ENCODE measurements around the gene NLRP4.
"Not testable (repeated sequence)": the region's sequence is repeated elsewhere in the genome, so short reads cannot be mapped to it uniquely, and the experiment has no call there.

NLRP4 gene

DNA sequence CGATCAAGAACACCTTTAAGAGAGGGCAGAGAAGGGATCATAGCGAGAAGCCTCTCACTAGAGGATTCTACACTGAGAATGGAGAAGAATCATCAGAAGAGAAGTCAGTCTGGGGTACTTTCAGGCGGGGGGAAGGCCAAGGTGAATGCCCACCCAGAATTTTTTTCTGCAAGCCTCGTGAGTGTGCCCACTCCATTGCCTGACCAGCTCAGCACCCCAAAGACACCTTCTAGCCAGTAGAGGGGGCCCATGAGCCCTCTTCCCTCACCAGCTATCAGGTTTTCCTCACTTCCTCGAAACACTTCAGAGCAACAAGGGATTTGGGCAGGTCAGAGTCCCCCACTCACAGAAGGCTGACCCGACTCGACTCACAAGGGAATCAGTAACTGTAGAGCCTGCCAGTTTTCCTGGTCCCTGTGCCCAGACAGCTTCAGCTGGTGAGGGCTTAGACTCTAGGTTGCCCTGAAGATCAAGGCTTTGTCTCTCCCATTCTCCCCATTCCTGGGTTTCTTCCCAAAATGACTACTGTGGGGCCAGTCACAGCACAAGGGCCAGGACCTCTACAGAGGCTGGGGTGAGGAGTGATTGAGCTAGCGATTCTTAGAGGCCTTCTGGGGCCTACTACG lies 77.4 kb downstream of the NLRP4 start:
- H3K27ac ChIP-seq (ENCODE audit: low read length), result no peak overlapping the region
- H3K4me3 ChIP-seq (ENCODE audit: low read length in 2 of 2), result no peak overlapping the region
- peaks cover 0 to 2% of the 10 kb centered on the region in 2 donors for H3K27me3 ChIP-seq (ENCODE audit: control insufficient read depth in 1 of 2, insufficient read depth in 2 of 2, low read length in 2 of 2)
- H3K4me1 ChIP-seq (ENCODE audit: control insufficient read depth, insufficient read depth, low read length), result no peaks in the 10 kb centered on the region
- H3K9me3 ChIP-seq (ENCODE audit: control insufficient read depth in 2 of 2, low read length in 2 of 2), result peaks cover 7 to 10% of the 10 kb centered on the region in 2 donors
- no peak overlapping the region for H3K9ac ChIP-seq (ENCODE audit: low read length in 2 of 2)
- H3K36me3 ChIP-seq (ENCODE audit: control insufficient read depth in 2 of 2, insufficient read depth in 2 of 2, low read length in 2 of 2), result no peaks in the 10 kb centered on the region

DNA sequence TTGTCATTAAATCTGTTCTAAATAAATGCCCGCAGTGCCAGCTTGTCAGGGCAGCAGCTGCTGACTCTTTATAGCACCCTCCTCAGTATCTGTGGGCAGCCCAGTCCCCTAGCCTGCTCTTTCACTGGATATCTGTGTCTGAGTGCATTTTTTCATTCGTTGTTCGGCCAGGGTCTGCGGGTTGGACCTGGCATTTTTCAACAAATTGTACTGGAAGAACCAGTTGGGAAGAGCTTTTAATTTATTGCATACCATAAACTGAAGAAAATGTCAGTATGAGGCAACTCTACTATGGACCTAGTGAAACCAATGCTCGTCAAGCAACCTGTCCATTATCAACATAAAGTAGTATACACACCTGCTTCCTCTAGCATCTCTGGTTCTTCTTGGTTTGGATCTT lies 87.2 kb downstream of the NLRP4 start:
- Histone ChIP-seq H3K9ac (ENCODE audit: low read length in 2 of 2) (no peak overlapping the region), H3K4me3 (ENCODE audit: low read length in 2 of 2) (no peak overlapping the region), H3K4me1 (ENCODE audit: control insufficient read depth, insufficient read depth, low read length) (no peaks in the 10 kb centered on the region), H3K27ac (ENCODE audit: low read length) (no peak overlapping the region), H3K27me3 (ENCODE audit: control insufficient read depth in 1 of 2, insufficient read depth in 2 of 2, low read length in 2 of 2) (peaks cover 0 to 5% of the 10 kb centered on the region in 2 donors), H3K9me3 (ENCODE audit: control insufficient read depth in 2 of 2, low read length in 2 of 2) (peaks cover 0 to 5% of the 10 kb centered on the region in 2 donors), H3K36me3 (ENCODE audit: control insufficient read depth in 2 of 2, insufficient read depth in 2 of 2, low read length in 2 of 2) (no peaks in the 10 kb centered on the region)

DNA sequence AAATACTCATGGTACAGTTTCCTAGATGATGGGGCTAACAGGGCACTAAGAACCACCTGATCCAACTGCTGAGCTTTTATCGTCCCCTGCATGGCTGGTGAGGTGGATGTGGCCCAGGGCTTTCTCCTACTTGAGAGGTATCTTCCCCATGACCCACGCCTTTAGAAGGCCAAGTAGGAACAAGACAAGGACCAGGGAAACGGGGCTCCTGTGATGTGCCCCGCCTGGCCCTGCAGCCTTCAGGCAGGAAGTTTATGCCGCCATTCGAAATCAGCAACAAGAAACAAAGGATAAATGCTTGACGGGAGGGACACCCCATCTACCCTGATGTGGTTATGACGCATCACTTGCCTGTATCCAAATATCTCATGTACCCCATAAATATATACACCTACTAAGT lies 91.7 kb downstream of the NLRP4 start:
- no peaks in the 10 kb centered on the region for H3K36me3 ChIP-seq (ENCODE audit: control insufficient read depth in 2 of 2, insufficient read depth in 2 of 2, low read length in 2 of 2)
- peaks cover 0 to 5% of the 10 kb centered on the region in 2 donors for H3K27me3 ChIP-seq (ENCODE audit: control insufficient read depth in 1 of 2, insufficient read depth in 2 of 2, low read length in 2 of 2)
- H3K9ac ChIP-seq (ENCODE audit: low read length in 2 of 2), result no peak overlapping the region
- no peak overlapping the region for H3K4me3 ChIP-seq (ENCODE audit: low read length in 2 of 2)
- H3K4me1 ChIP-seq (ENCODE audit: control insufficient read depth, insufficient read depth, low read length), result no peaks in the 10 kb centered on the region
- H3K9me3 ChIP-seq (ENCODE audit: control insufficient read depth in 2 of 2, low read length in 2 of 2), result no peaks in the 10 kb centered on the region
- H3K27ac ChIP-seq (ENCODE audit: low read length), result no peak overlapping the region

DNA sequence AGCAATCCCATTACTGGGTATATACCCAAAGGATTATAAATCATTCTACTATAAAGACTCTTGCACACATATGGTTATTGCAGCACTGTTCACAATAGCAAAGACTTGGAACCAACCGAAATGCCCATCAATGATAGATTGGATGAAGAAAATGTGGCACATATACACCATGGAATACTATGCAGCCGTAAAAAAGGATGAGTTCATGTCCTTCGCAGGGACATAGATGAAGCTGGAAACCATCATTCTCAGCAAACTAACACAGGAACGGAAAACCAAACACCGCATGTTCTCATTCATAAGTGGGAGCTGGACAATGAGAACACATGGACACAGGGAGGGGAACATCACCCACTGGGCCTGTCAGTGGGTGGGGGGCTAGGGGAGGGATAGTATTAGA lies 92.9 kb downstream of the NLRP4 start:
- H3K27ac ChIP-seq (ENCODE audit: low read length); H3K4me3 ChIP-seq (ENCODE audit: low read length in 2 of 2); H3K36me3 ChIP-seq (ENCODE audit: control insufficient read depth in 2 of 2, insufficient read depth in 2 of 2, low read length in 2 of 2); H3K27me3 ChIP-seq (ENCODE audit: control insufficient read depth in 1 of 2, insufficient read depth in 2 of 2, low read length in 2 of 2); H3K9me3 ChIP-seq (ENCODE audit: control insufficient read depth in 2 of 2, low read length in 2 of 2); H3K9ac ChIP-seq (ENCODE audit: low read length in 2 of 2); H3K4me1 ChIP-seq (ENCODE audit: control insufficient read depth, insufficient read depth, low read length): not testable (repeated sequence)

DNA sequence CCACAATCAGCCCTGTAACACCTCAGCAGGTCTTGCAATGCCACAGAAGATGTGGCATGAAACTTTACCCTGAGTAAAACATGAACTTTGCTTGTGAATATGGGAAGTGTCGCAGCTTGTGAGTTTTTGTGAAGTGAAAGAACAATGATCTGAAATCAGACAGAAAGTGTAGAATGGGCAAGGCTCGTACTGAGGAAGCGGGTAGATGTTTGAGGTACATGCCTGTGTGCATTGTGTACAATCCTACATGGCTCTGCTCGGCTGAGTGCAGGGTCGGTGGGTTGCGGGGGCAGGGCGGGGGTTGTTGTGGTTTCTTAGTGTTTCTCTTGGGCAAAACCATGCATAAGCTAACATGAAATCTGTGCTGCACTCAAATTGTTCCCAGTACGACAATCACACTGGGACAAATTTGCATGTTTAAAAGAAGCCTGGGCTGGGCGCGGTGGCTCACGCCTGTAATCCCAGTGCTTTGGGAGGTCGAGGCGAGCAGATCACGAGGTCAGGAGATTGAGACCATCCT lies 94.7 kb downstream of the NLRP4 start:
- Histone ChIP-seq H3K36me3 (ENCODE audit: control insufficient read depth in 2 of 2, insufficient read depth in 2 of 2, low read length in 2 of 2) (no peaks in the 10 kb centered on the region), H3K4me3 (ENCODE audit: low read length in 2 of 2) (no peak overlapping the region), H3K27ac (ENCODE audit: low read length) (no peak overlapping the region)

More for the DNA sequence above, 94.7 kb downstream of the NLRP4 start:
- H3K9ac ChIP-seq (ENCODE audit: low read length in 2 of 2), result no peak overlapping the region
- H3K9me3 ChIP-seq (ENCODE audit: control insufficient read depth in 2 of 2, low read length in 2 of 2), result no peaks in the 10 kb centered on the region
- no peaks in the 10 kb centered on the region for H3K4me1 ChIP-seq (ENCODE audit: control insufficient read depth, insufficient read depth, low read length)
- no peaks in the 10 kb centered on the region for H3K27me3 ChIP-seq (ENCODE audit: control insufficient read depth in 1 of 2, insufficient read depth in 2 of 2, low read length in 2 of 2)
